Mesenchymal stem cell (in vitro differentiated cells and primary cell): ENCODE measurements around the gene SLC2A1.

Source experiments
- DNase-seq: peaks from one replicate; pipeline ENCODE4 v3.0.0-alpha.2; 2013
- H2AFZ ChIP-seq: one replicate; pipeline ENCODE4 v1.6.1; 2013; ENCODE audit warnings: low read depth, mild to moderate bottlenecking, control low read depth, inconsistent platforms, low read length, moderate library complexity
- H2AK5ac ChIP-seq: 2 replicates; pipeline ENCODE4 v1.6.1; 2013; ENCODE audit warnings: low read length, moderate library complexity, mild to moderate bottlenecking, inconsistent platforms; ENCODE audit not compliant: severe bottlenecking
- H2BK120ac ChIP-seq: one replicate; pipeline ENCODE4 v1.6.1; 2013; ENCODE audit warnings: low read depth, mild to moderate bottlenecking, inconsistent platforms, low read length, moderate library complexity
- H2BK12ac ChIP-seq, 2 experiments: one replicate each; pipeline ENCODE4 v1.6.1; 2013; ENCODE audit warnings: inconsistent platforms in 2 of 2, low read length in 2 of 2, mild to moderate bottlenecking in 2 of 2, moderate library complexity in 2 of 2, control low read depth in 1 of 2
- H2BK15ac ChIP-seq: one replicate; pipeline ENCODE4 v1.6.1; 2013; ENCODE audit warnings: mild to moderate bottlenecking, low read depth, inconsistent platforms; ENCODE audit not compliant: poor library complexity, severe bottlenecking
- H2BK5ac ChIP-seq: 2 replicates; pipeline ENCODE4 v1.6.1; 2013; ENCODE audit warnings: low read depth, mild to moderate bottlenecking, low read length, control low read depth, inconsistent platforms; ENCODE audit not compliant: poor library complexity, severe bottlenecking
- H3K14ac ChIP-seq, 2 experiments: one replicate each; pipeline ENCODE4 v1.6.1; 2013; ENCODE audit warnings: inconsistent platforms in 2 of 2, low read length in 2 of 2, control low read depth in 1 of 2, mild to moderate bottlenecking in 1 of 2, moderate library complexity in 1 of 2
- H3K18ac ChIP-seq, 2 experiments: one replicate each; pipeline ENCODE4 v1.6.1; 2013; ENCODE audit warnings: inconsistent platforms in 2 of 2, low read length in 2 of 2, control low read depth in 1 of 2, low read depth in 1 of 2, mild to moderate bottlenecking in 1 of 2
- H3K23ac ChIP-seq, 2 experiments: one replicate each; pipeline ENCODE4 v1.6.1; 2013; ENCODE audit warnings: inconsistent platforms in 2 of 2, low read length in 2 of 2, mild to moderate bottlenecking in 2 of 2, moderate library complexity in 2 of 2, control low read depth in 1 of 2
- H3K27ac ChIP-seq: 2 replicates; pipeline ENCODE4 v1.5.1; 2013; ENCODE audit warnings: mild to moderate bottlenecking, moderate library complexity, low read length, control low read depth, inconsistent platforms; ENCODE audit not compliant: poor library complexity, severe bottlenecking
- H3K27me3 ChIP-seq, 2 experiments: 2 replicates each; pipeline versions ENCODE4 v1.6.1 to v1.7.0; 2013; ENCODE audit warnings: low read length in 2 of 2, mild to moderate bottlenecking in 2 of 2, moderate library complexity in 2 of 2, control low read depth in 1 of 2, inconsistent platforms in 1 of 2; ENCODE audit not compliant: control insufficient read depth in 1 of 2, insufficient read depth in 1 of 2
- H3K36me3 ChIP-seq, 2 experiments: 2 replicates each; pipeline versions ENCODE4 v1.6.1 to v1.7.0; 2013; ENCODE audit warnings: low read length in 2 of 2, control low read depth in 1 of 2, inconsistent platforms in 1 of 2, low read depth in 1 of 2, mild to moderate bottlenecking in 1 of 2; ENCODE audit not compliant: insufficient read depth in 2 of 2, control insufficient read depth in 1 of 2
- H3K4ac ChIP-seq, 2 experiments: one replicate each; pipeline ENCODE4 v1.6.1; 2013; ENCODE audit warnings: inconsistent platforms in 2 of 2, low read length in 2 of 2, mild to moderate bottlenecking in 2 of 2, moderate library complexity in 2 of 2, control low read depth in 1 of 2, low read depth in 1 of 2
- H3K4me1 ChIP-seq: 2 replicates; pipeline ENCODE4 v1.6.1; 2013; ENCODE audit warnings: low read depth, low read length, control low read depth; ENCODE audit not compliant: control insufficient read depth, insufficient read depth
- H3K4me2 ChIP-seq: 2 replicates; pipeline ENCODE4 v1.6.1; 2013; ENCODE audit warnings: low read length, mild to moderate bottlenecking, inconsistent platforms; ENCODE audit not compliant: poor library complexity, severe bottlenecking
- H3K4me3 ChIP-seq, 2 experiments: 2 replicates each; pipeline versions ENCODE4 v1.5.1 to v1.7.0; 2013; ENCODE audit warnings: low read length in 2 of 2, mild to moderate bottlenecking in 2 of 2, control low read depth in 1 of 2, low read depth in 1 of 2; ENCODE audit not compliant: insufficient read depth in 1 of 2
- H3K79me1 ChIP-seq: replicated peaks from 2 replicates; pipeline ENCODE4 v1.6.1; 2013; ENCODE audit warnings: mild to moderate bottlenecking, control low read depth, low read length, inconsistent platforms; ENCODE audit not compliant: poor library complexity, severe bottlenecking
- H3K9ac ChIP-seq: 2 replicates; pipeline ENCODE4 v1.7.0; 2013; ENCODE audit warnings: mild to moderate bottlenecking, low read length, moderate library complexity
- H3K9me3 ChIP-seq: 2 replicates; pipeline ENCODE4 v1.7.0; 2013; ENCODE audit warnings: mild to moderate bottlenecking, low read length; ENCODE audit not compliant: control insufficient read depth
- H4K8ac ChIP-seq: one replicate; pipeline ENCODE4 v1.6.1; 2013; ENCODE audit warnings: inconsistent platforms, mild to moderate bottlenecking, low read length, moderate library complexity
- H4K91ac ChIP-seq: one replicate; pipeline ENCODE4 v1.6.1; 2013; ENCODE audit warnings: mild to moderate bottlenecking, low read length, inconsistent platforms
- WGBS: methylation state at CpG from one replicate; pipeline ENCODE4 v1.1.7; 2013; ENCODE audit warnings: mixed read lengths; 5-methylcytosine and 5-hydroxymethylcytosine counted together

Gene SLC2A1

GRCh38 chr1:43004587-43005459 lies 46.2 kb upstream of the SLC2A1 start:
- DNase-seq = no peak
- Histone ChIP-seq H2BK120ac (no peak overlapping the region), H3K9me3 (no peaks in the 10 kb centered on the region), H4K8ac (no peak overlapping the region), H3K18ac (no peak overlapping the region), H2BK12ac (no peak overlapping the region), H3K23ac (no peak overlapping the region), H3K27ac (no peak overlapping the region), H3K9ac (no peak overlapping the region), H3K4ac (no peak overlapping the region), H3K79me1 (no peaks in the 10 kb centered on the region), H2AFZ (no peak overlapping the region), H2AK5ac (no peak overlapping the region), H3K4me1 (peaks cover 10% of the 10 kb centered on the region), H4K91ac (no peak overlapping the region), H3K4me3 (no peak overlapping the region), H2BK15ac (no peak overlapping the region), H2BK5ac (no peak overlapping the region), H3K27me3 (peaks cover 0 to 53% of the 10 kb centered on the region in 2 experiments), H3K36me3 (no peaks in the 10 kb centered on the region), H3K4me2 (no peak overlapping the region), H3K14ac (no peak overlapping the region)
- WGBS = 89% methylated on average over 8 of the region's 9 CpGs

DNA sequence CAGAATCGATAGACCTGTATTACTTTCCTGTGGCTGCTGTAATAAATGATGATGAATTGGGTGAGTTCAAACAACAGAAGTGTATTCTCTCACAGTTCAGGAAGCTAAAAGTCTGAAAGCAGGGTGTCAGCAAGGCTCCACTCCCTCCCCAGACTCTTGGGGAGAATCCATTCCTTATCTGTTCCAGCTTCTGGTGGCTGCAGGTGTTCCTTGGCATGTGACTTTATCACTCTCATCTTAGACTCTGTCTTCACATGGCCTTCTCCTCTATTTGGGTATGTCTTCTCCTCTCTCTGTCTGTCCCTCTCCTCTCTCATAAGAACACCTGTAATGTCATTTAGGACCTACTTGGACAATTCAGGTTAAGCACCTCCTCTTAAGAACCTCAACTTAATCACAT lies 44.1 kb upstream of the SLC2A1 start:
- H3K4me1 ChIP-seq = no peaks in the 10 kb centered on the region
- no peak overlapping the region for H3K23ac ChIP-seq
- H3K27ac ChIP-seq = no peak overlapping the region
- H2BK120ac ChIP-seq = no peak overlapping the region
- no peak overlapping the region for H3K4ac ChIP-seq
- no peaks in the 10 kb centered on the region for H3K9me3 ChIP-seq
- H3K79me1 ChIP-seq = no peaks in the 10 kb centered on the region
- H3K14ac ChIP-seq = no peak overlapping the region
- 86% methylated on average over 1 of the region's 1 CpG for WGBS
- no peak for DNase-seq
- no peak overlapping the region for H3K18ac ChIP-seq
- no peak overlapping the region for H2BK12ac ChIP-seq
- H3K27me3 ChIP-seq = peaks cover 0 to 39% of the 10 kb centered on the region in 2 experiments
- no peak overlapping the region for H3K4me3 ChIP-seq
- no peak overlapping the region for H4K8ac ChIP-seq
- no peak overlapping the region for H3K9ac ChIP-seq
- H4K91ac ChIP-seq = no peak overlapping the region
- no peak overlapping the region for H2AFZ ChIP-seq
- no peak overlapping the region for H2AK5ac ChIP-seq
- H3K36me3 ChIP-seq = no peaks in the 10 kb centered on the region
- no peak overlapping the region for H3K4me2 ChIP-seq
- no peak overlapping the region for H2BK5ac ChIP-seq
- no peak overlapping the region for H2BK15ac ChIP-seq

DNA sequence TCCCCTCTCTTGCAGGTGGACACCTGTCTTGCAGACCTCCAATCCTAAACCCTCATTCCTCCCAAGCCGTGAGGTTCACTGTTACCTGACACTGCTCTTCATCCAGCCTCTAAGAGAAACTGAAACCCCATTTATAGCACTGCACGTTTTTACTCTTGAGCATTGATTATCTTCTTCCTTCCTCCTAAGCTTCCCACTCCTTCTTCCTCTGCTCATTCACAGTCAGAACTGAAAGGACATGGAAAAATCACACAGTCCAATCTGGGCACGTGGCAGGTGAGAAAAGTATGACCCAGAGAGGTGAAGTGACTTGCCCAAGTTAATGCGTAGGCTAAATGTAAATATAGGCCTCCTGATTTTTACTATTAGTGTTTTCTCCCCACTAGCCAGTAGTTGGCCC lies 43.4 kb upstream of the SLC2A1 start:
- Histone ChIP-seq H3K27ac (no peak overlapping the region), H3K27me3 (peaks cover 0 to 36% of the 10 kb centered on the region in 2 experiments), H2BK5ac (no peak overlapping the region), H3K14ac (no peak overlapping the region), H3K36me3 (no peaks in the 10 kb centered on the region), H2BK12ac (no peak overlapping the region), H3K18ac (no peak overlapping the region), H3K9ac (no peak overlapping the region), H2AFZ (no peak overlapping the region), H3K4me3 (no peak overlapping the region), H3K23ac (no peak overlapping the region), H4K91ac (no peak overlapping the region), H2AK5ac (no peak overlapping the region), H4K8ac (no peak overlapping the region), H3K4me2 (no peak overlapping the region), H2BK120ac (no peak overlapping the region), H3K9me3 (no peaks in the 10 kb centered on the region), H3K4ac (no peak overlapping the region), H3K4me1 (no peaks in the 10 kb centered on the region), H3K79me1 (no peaks in the 10 kb centered on the region), H2BK15ac (no peak overlapping the region)
- WGBS = 73% methylated on average over 3 of the region's 4 CpGs
- DNase-seq = no peak

- no peak overlapping the region for H3K4me2 ChIP-seq
- no peak for DNase-seq
- H4K91ac ChIP-seq = no peak overlapping the region
- H3K36me3 ChIP-seq = no peaks in the 10 kb centered on the region
- no peak overlapping the region for H3K14ac ChIP-seq
- no peak overlapping the region for H2BK12ac ChIP-seq
- no peaks in the 10 kb centered on the region for H3K9me3 ChIP-seq
- no peaks in the 10 kb centered on the region for H3K79me1 ChIP-seq
- no peak overlapping the region for H2BK5ac ChIP-seq
- no peak overlapping the region for H2AFZ ChIP-seq
- H3K18ac ChIP-seq = no peak overlapping the region
- no peak overlapping the region for H3K4me3 ChIP-seq
- no peak overlapping the region for H2AK5ac ChIP-seq
- H3K27me3 ChIP-seq = peaks cover 0 to 32% of the 10 kb centered on the region in 2 experiments
- no peak overlapping the region for H2BK120ac ChIP-seq
- no peak overlapping the region for H3K4ac ChIP-seq
- no peak overlapping the region for H3K9ac ChIP-seq
- no peak overlapping the region for H2BK15ac ChIP-seq
- no peak overlapping the region for H3K23ac ChIP-seq
- no peaks in the 10 kb centered on the region for H3K4me1 ChIP-seq
- H4K8ac ChIP-seq = no peak overlapping the region
- H3K27ac ChIP-seq = no peak overlapping the region
These were observed 42.8 kb upstream of the SLC2A1 start for GRCh38 chr1:43001434-43001833.
